GM19372 (cell line): Measurements from ENCODE around the gene GRID1.

ENCODE experiments used
- ATAC-seq: cut with Tn5 transposase; IDR thresholded peaks from one replicate; pipeline ENCODE4 v1.9.1; 2021; ENCODE audit warnings: mild to moderate bottlenecking, low read depth, moderate library complexity; ENCODE audit not compliant: unreplicated experiment

GRID1 gene

GRCh38 chr10:86219271-86219670 lies 147.3 kb downstream of the GRID1 start:
- no peak for ATAC-seq

GRCh38 chr10:86218842-86219241 lies 147.8 kb downstream of the GRID1 start:
- ATAC-seq = no peak

GRCh38 chr10:86218160-86218559 lies 148.4 kb downstream of the GRID1 start:
- ATAC-seq = no peak

GRCh38 chr10:86217371-86218080 lies 149.1 kb downstream of the GRID1 start:
- ATAC-seq = no peak

GRCh38 chr10:86216886-86217285 lies 149.7 kb downstream of the GRID1 start:
- ATAC-seq = no peak

GRCh38 chr10:86215712-86216111 lies 150.9 kb downstream of the GRID1 start:
- no peak for ATAC-seq

- no peak for ATAC-seq
These were observed 151.5 kb downstream of the GRID1 start for GRCh38 chr10:86215046-86215445.

- ATAC-seq = no peak
These were observed 153.4 kb downstream of the GRID1 start for GRCh38 chr10:86213148-86213547.

GRCh38 chr10:86212391-86212700 lies 154.2 kb downstream of the GRID1 start:
- no peak for ATAC-seq

GRCh38 chr10:86211691-86212390 lies 154.8 kb downstream of the GRID1 start:
- ATAC-seq = no peak

GRCh38 chr10:86210416-86210815 lies 156.2 kb downstream of the GRID1 start:
- ATAC-seq = no peak

GRCh38 chr10:86209726-86210125 lies 156.9 kb downstream of the GRID1 start:
- ATAC-seq = no peak

- ATAC-seq = no peak
These were observed 159.4 kb downstream of the GRID1 start for GRCh38 chr10:86207226-86207625.

GRCh38 chr10:86206240-86206579 lies 160.4 kb downstream of the GRID1 start:
- no peak for ATAC-seq

GRCh38 chr10:86205306-86206239 lies 161.0 kb downstream of the GRID1 start:
- ATAC-seq = no peak

GRCh38 chr10:86204421-86205305 lies 161.9 kb downstream of the GRID1 start:
- ATAC-seq = no peak

- ATAC-seq = no peak
These were observed 163.3 kb downstream of the GRID1 start for GRCh38 chr10:86203162-86203905.

GRCh38 chr10:86202226-86202735 lies 164.3 kb downstream of the GRID1 start:
- ATAC-seq = no peak

GRCh38 chr10:86200867-86201266 lies 165.7 kb downstream of the GRID1 start:
- ATAC-seq = no peak
